ENCODE results near the gene REEP2. TPM values are rescaled to one million over a fixed set of nuclear protein-coding genes. Genes with fewer than 3 reads are reported as not detected.

The REEP2 gene
- total RNA-seq, 2 experiments from 2014 or later, result 1.8 to 2.2 TPM

DNA sequence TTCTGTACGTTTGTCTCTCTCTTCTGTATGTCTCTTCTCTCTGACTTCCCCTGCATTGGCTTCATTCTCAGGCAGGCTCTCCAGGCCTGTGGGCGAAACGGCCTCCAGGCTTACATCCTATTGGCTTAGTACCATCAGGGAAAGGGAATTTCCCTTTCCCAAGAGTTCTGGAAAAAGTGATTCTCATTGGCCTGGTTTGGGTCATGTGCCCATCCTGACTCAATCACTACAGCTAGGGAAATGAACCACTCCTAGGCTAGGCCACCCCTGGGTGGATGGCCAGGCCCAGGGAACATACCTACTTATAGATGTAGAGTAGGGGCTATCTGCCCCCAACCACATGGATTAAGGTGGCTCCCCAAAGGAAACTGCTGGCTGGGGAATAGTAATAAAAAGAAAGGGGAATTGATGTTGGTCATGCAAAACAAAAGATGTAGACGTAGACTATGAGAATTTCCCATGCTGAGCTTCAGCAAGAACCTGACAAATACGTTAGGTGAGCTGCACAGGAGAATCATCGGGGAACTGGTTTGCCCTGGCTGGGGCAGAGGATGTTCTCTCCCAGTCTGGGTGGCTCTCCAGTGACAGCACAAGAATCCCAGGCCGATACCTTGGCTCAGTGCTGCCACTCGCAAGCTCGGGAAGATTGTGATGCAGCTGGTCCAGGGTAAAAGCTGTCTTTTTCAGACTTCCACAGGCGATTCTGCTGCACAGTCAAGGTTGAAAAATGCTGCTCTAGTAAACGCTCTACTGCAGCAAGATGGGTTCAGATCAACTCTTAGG lies 22.7 kb downstream of the REEP2 start:
- intact Hi-C loops (cut with micrococcal nuclease), result loop anchor here (10.0 kb wide), 2 partner anchors 733 to 833 kb away; partner anchors contain the start of genes MATR3 and SIL1
- Mint-ChIP-seq H3K27ac (peak overlapping the region; percentile 39), H3K9me3 (no peaks in the 10 kb centered on the region), H3K4me1 (ENCODE audit: low read depth) (peaks cover 51% of the 10 kb centered on the region), H3K27me3 (ENCODE audit: low read depth) (no peaks in the 10 kb centered on the region), H3K36me3 (ENCODE audit: low read depth) (peaks cover 2% of the 10 kb centered on the region), H3K4me3 (no peak overlapping the region)
- CTCF ChIA-PET, result interaction anchor here (0.8 to 7.5 kb wide), 5 partner anchors 12 to 114 kb away, joined by 4 to 53 read pairs (median 8); partner anchors contain the start of genes HSPA9 and KDM3B
- DNase-seq, result no peak

DNA sequence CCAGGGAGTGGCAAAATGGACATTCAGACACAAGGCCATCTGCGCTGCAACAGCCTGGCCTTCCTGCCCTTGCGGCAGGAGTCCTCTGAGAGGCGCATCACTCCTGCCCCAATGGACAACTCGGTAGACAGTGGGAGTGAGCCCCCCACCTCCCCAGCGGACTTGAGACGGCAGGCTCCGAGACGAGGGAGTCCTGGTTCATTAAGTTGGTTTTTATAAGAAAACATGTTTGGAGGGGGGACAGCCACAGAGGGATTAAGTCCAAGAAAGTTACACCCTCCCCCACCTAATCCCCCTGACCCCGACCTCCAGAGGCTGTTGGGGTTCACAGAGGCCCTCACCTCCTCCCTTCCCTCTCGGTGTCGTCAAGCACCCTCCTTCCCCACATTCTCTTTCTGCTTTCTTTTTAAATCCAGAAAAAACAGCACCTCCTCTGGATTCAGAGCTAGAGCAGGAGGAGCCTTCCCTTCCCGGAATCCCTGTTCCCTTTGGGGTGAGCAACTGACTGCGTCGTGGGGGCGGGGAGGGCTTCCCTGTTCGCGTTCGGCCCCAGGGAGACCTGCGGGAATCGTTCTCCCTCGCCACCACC lies 24.7 kb downstream of the REEP2 start:
- Mint-ChIP-seq H3K4me3 (peak overlapping the region; percentile 83), H3K36me3 (ENCODE audit: low read depth) (peaks cover 19% of the 10 kb centered on the region), H3K9me3 (no peaks in the 10 kb centered on the region), H3K27me3 (ENCODE audit: low read depth) (no peaks in the 10 kb centered on the region), H3K4me1 (ENCODE audit: low read depth) (peaks cover 61% of the 10 kb centered on the region), H3K27ac (peak overlapping the region; percentile 93)
- intact Hi-C loops (cut with micrococcal nuclease), result loop anchor here (1.0 to 10.0 kb wide), 7 partner anchors 40 to 831 kb away; partner anchors contain the start of genes BRD8, CDC25C, ETF1 and HSPA9
- CTCF ChIA-PET, result interaction anchor here (0.9 to 7.5 kb wide), 5 partner anchors 13 to 125 kb away, joined by 3 to 53 read pairs (median 26); partner anchors contain the start of genes ETF1 and FAM53C
- DNase-seq, result no peak

DNA sequence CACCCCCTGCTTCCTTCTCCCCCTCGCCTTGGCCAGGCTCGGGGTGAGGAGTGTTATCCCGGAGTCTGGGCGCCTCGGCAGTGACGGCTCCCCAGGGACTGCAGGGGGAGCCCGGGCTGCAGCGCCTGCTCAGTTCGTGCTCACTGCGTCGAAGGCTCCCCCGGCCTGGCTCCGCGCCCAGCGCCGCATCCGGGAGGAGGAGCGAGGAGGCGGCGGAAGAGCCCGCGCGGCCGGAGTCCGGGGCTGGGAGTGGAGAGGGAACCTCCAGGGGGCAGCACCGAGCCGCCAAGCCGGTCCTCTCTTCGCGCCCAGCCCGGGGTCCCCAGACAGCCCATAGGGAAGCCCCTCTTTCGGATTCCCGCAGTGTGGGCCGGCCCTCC lies 25.1 kb downstream of the REEP2 start:
- Mint-ChIP-seq H3K4me1 (ENCODE audit: low read depth) (peaks cover 59% of the 10 kb centered on the region), H3K4me3 (peak overlapping the region; percentile 83), H3K9me3 (no peaks in the 10 kb centered on the region), H3K27ac (peak overlapping the region; percentile 93), H3K36me3 (ENCODE audit: low read depth) (peaks cover 21% of the 10 kb centered on the region), H3K27me3 (ENCODE audit: low read depth) (no peaks in the 10 kb centered on the region)
- intact Hi-C loops (cut with micrococcal nuclease), result loop anchor here (1.0 to 10.0 kb wide), 7 partner anchors 39 to 831 kb away; partner anchors contain the start of genes BRD8, CDC25C, ETF1 and HSPA9
- CTCF ChIA-PET, result interaction anchor here (0.7 to 6.1 kb wide), 4 partner anchors 14 to 79 kb away, joined by 3 to 51 read pairs (median 17); partner anchors contain the start of gene ETF1
- peak; percentile 95 for DNase-seq

DNA sequence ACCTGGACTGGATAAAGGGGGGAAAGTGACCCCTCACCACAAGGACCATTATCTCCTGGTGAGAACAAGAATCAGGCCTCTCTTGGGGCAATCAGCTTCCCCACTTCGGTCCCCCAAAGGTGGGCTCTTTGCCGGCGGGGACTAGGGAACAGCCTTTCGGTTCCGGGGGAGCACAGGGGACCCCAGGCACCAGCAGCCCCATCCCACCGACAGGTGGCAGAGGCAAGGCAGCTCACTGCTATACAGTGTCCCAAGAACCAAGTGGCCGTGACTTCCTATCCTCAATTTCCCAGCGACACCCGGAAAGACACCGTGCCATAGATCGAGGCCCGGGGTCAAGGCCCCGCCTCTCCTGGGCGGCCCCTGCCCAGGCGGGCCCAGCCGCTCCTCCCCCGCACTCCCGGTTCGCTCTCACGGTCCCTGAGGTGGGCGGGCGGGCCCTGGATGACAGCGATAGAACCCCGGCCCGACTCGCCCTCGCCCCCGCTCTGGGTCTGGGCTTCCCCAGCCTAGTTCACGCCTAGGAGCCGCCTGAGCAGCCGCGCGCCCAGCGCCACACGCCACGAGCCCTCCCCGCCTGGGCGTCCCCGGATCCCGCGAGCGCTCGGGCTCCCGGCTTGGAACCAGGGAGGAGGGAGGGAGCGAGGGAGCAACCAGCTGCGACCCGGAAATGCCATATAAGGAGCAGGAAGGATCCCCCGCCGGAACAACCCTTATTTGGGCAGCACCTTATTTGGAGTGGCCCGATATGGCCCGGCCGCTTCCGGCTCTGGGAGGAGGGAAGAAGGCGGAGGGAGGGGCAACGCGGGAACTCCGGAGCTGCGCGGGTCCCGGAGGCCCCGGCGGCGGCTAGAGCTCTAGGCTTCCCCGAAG lies 25.8 kb downstream of the REEP2 start:
- Mint-ChIP-seq H3K27me3 (ENCODE audit: low read depth) (no peaks in the 10 kb centered on the region), H3K4me1 (ENCODE audit: low read depth) (peaks cover 53% of the 10 kb centered on the region), H3K36me3 (ENCODE audit: low read depth) (peaks cover 21% of the 10 kb centered on the region), H3K4me3 (peak overlapping the region; percentile 83), H3K9me3 (no peaks in the 10 kb centered on the region), H3K27ac (peak overlapping the region; percentile 93)
- CTCF ChIA-PET, result interaction anchor here (0.6 to 6.1 kb wide), 9 partner anchors 10 to 165 kb away, joined by 3 to 51 read pairs (median 6); partner anchors contain the start of genes ETF1 and KDM3B
- peak; percentile 99 for DNase-seq
- intact Hi-C loops (cut with micrococcal nuclease), result loop anchor here (1.0 to 10.0 kb wide), 14 partner anchors 25 to 938 kb away; partner anchors contain the start of genes BRD8, CDC23, CDC25C and ETF1

DNA sequence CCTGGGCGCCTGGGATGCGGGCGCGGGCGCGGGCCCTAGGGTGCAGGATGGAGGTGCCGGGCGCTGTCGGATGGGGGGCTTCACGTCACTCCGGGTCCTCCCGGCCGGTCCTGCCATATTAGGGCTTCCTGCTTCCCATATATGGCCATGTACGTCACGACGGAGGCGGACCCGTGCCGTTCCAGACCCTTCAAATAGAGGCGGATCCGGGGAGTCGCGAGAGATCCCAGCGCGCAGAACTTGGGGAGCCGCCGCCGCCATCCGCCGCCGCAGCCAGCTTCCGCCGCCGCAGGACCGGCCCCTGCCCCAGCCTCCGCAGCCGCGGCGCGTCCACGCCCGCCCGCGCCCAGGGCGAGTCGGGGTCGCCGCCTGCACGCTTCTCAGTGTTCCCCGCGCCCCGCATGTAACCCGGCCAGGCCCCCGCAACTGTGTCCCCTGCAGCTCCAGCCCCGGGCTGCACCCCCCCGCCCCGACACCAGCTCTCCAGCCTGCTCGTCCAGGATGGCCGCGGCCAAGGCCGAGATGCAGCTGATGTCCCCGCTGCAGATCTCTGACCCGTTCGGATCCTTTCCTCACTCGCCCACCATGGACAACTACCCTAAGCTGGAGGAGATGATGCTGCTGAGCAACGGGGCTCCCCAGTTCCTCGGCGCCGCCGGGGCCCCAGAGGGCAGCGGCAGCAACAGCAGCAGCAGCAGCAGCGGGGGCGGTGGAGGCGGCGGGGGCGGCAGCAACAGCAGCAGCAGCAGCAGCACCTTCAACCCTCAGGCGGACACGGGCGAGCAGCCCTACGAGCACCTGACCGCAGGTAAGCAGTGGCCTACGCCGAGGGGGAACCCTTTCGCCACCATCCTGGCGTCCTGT lies 26.6 kb downstream of the REEP2 start, which contains the start of gene EGR1:
Gene EGR1, plus strand, starts transcription at position 219 of the 864 bp plus-strand sequence. Its CDS starts 283 bp downstream, at position 502.
- Mint-ChIP-seq H3K9me3 (no peaks in the 10 kb centered on the region), H3K27ac (peak within 1 kb of the TSS; percentile 93), H3K4me1 (ENCODE audit: low read depth) (peaks cover 44% of the 10 kb centered on the region), H3K36me3 (ENCODE audit: low read depth) (peaks cover 21% of the 10 kb centered on the region), H3K4me3 (peak within 1 kb of the TSS; percentile 83), H3K27me3 (ENCODE audit: low read depth) (no peaks in the 10 kb centered on the region)
- intact Hi-C loops (cut with micrococcal nuclease), result loop anchor here (1.0 to 10.0 kb wide), 10 partner anchors 26 to 937 kb away; partner anchors contain the start of genes CDC23, CDC25C, FAM53C and HNRNPA0
- DNase-seq, result peak; percentile 94
- CTCF ChIA-PET, result interaction anchor here (0.6 to 6.1 kb wide), 8 partner anchors 11 to 164 kb away, joined by 4 to 51 read pairs (median 7); partner anchors contain the start of genes ETF1 and KDM3B

DNA sequence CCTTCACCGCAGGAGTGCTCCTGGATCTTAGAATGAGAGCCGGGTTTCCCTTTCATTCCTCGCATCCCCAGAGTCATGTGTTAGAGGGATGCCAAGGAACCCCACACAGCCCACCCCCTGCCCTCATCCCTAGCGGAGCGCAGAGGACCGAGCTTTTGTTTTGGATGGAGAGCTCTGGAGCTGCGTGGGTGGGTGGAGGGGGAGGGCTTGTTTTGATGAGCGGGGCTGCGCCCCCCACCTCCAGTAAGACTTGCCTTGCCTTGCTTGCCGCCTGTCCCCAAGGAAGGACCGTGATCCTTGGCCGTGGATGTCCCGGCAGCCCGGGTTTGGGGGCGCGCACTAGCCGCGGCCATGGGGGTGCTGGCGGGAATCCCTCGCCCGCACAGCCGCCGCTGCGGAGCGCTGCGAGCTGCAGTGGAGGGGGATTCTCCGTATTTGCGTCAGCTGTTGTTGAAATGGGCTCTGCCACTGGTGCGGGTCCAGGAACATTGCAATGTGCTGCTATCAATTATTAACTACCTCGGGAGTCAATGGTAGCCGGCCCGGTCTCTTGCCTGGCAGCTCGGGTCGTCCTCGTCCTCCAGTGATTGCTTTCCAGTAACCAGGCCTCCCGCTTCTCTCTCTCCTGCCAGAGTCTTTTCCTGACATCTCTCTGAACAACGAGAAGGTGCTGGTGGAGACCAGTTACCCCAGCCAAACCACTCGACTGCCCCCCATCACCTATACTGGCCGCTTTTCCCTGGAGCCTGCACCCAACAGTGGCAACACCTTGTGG lies 27.5 kb downstream of the REEP2 start:
- Mint-ChIP-seq H3K27ac (no peak overlapping the region), H3K27me3 (ENCODE audit: low read depth) (no peaks in the 10 kb centered on the region), H3K36me3 (ENCODE audit: low read depth) (peaks cover 21% of the 10 kb centered on the region), H3K4me3 (peak overlapping the region; percentile 83), H3K4me1 (ENCODE audit: low read depth) (peaks cover 37% of the 10 kb centered on the region), H3K9me3 (no peaks in the 10 kb centered on the region)
- peak; percentile 24 for DNase-seq
- CTCF ChIA-PET, result interaction anchor here (0.6 to 6.1 kb wide), 8 partner anchors 11 to 387 kb away, joined by 3 to 51 read pairs (median 7); partner anchors contain the start of gene ETF1
- intact Hi-C loops (cut with micrococcal nuclease), result loop anchor here (5.0 to 10.0 kb wide), 3 partner anchors 728 to 936 kb away; partner anchors contain the start of genes MATR3, SIL1 and SPATA24

DNA sequence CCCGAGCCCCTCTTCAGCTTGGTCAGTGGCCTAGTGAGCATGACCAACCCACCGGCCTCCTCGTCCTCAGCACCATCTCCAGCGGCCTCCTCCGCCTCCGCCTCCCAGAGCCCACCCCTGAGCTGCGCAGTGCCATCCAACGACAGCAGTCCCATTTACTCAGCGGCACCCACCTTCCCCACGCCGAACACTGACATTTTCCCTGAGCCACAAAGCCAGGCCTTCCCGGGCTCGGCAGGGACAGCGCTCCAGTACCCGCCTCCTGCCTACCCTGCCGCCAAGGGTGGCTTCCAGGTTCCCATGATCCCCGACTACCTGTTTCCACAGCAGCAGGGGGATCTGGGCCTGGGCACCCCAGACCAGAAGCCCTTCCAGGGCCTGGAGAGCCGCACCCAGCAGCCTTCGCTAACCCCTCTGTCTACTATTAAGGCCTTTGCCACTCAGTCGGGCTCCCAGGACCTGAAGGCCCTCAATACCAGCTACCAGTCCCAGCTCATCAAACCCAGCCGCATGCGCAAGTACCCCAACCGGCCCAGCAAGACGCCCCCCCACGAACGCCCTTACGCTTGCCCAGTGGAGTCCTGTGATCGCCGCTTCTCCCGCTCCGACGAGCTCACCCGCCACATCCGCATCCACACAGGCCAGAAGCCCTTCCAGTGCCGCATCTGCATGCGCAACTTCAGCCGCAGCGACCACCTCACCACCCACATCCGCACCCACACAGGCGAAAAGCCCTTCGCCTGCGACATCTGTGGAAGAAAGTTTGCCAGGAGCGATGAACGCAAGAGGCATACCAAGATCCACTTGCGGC lies 28.2 kb downstream of the REEP2 start:
- CTCF ChIA-PET, result interaction anchor here (0.6 to 6.1 kb wide), 5 partner anchors 12 to 37 kb away, joined by 3 to 51 read pairs (median 4); no protein-coding TSS in a partner anchor

DNA sequence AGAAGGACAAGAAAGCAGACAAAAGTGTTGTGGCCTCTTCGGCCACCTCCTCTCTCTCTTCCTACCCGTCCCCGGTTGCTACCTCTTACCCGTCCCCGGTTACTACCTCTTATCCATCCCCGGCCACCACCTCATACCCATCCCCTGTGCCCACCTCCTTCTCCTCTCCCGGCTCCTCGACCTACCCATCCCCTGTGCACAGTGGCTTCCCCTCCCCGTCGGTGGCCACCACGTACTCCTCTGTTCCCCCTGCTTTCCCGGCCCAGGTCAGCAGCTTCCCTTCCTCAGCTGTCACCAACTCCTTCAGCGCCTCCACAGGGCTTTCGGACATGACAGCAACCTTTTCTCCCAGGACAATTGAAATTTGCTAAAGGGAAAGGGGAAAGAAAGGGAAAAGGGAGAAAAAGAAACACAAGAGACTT lies 28.9 kb downstream of the REEP2 start:
- DNase-seq, result no peak

More for the DNA sequence above, 28.2 kb downstream of the REEP2 start:
- peaks cover 30% of the 10 kb centered on the region for H3K4me1 Mint-ChIP-seq (ENCODE audit: low read depth)
- no peak for DNase-seq
- H3K9me3 Mint-ChIP-seq, result no peaks in the 10 kb centered on the region
- no peaks in the 10 kb centered on the region for H3K27me3 Mint-ChIP-seq (ENCODE audit: low read depth)
- peak overlapping the region; percentile 83 for H3K4me3 Mint-ChIP-seq
- peak overlapping the region; percentile 18 for H3K27ac Mint-ChIP-seq
- peaks cover 21% of the 10 kb centered on the region for H3K36me3 Mint-ChIP-seq (ENCODE audit: low read depth)
- intact Hi-C loops (cut with micrococcal nuclease), result loop anchor here (5.0 to 10.0 kb wide), 3 partner anchors 728 to 935 kb away; partner anchors contain the start of genes MATR3, SIL1 and SPATA24

More for the DNA sequence above, 28.9 kb downstream of the REEP2 start:
- no peaks in the 10 kb centered on the region for H3K9me3 Mint-ChIP-seq
- H3K36me3 Mint-ChIP-seq (ENCODE audit: low read depth), result peaks cover 21% of the 10 kb centered on the region
- peak overlapping the region; percentile 83 for H3K4me3 Mint-ChIP-seq
- peaks cover 30% of the 10 kb centered on the region for H3K4me1 Mint-ChIP-seq (ENCODE audit: low read depth)
- H3K27me3 Mint-ChIP-seq (ENCODE audit: low read depth), result no peaks in the 10 kb centered on the region
- intact Hi-C loops (cut with micrococcal nuclease), result loop anchor here (5.0 to 10.0 kb wide), 3 partner anchors 727 to 935 kb away; partner anchors contain the start of genes MATR3, SIL1 and SPATA24
- H3K27ac Mint-ChIP-seq, result no peak overlapping the region
- CTCF ChIA-PET, result interaction anchor here (1.0 kb wide), 1 partner anchor 18 kb away, joined by 3 read pairs; no protein-coding TSS in a partner anchor
